Epithelial cell of alveolus of lung (primary cell): ENCODE results near the gene KRT25. TPM values are rescaled to one million over a fixed set of nuclear protein-coding genes. Genes with fewer than 3 reads are reported as not detected.

Source experiments
- total RNA-seq: library from RNA; depleted of rRNA; stranded (reverse); fragments of >200 nt; gene quantifications from 2 replicates; pipeline ENCODE4 v1.2.1, GENCODE V29; 2015

Gene KRT25, protein sequence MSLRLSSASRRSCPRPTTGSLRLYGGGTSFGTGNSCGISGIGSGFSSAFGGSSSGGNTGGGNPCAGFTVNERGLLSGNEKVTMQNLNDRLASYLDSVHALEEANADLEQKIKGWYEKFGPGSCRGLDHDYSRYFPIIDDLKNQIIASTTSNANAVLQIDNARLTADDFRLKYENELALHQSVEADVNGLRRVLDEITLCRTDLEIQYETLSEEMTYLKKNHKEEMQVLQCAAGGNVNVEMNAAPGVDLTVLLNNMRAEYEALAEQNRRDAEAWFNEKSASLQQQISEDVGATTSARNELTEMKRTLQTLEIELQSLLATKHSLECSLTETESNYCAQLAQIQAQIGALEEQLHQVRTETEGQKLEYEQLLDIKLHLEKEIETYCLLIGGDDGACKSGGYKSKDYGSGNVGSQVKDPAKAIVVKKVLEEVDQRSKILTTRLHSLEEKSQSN
- not detected in 2 replicates for total RNA-seq

DNA sequence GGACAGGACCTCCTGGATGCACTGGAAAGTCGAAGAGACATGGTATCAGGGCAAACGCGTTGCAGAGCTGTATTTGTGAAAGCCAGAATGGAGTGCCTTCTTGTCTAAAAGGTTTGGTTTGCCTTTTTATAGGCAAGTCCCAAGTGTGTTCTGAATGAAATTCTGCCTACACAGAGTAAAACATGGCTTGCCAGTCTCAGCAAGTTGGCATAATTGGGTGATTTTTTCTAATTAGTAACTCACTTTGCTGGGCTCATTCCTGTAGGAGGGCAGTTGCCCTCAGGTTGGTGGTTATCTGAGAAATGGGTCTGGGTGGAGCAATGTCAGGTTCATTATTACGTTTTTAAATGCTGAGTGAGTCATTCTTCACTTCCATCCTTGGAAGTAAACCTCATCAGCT lies at the start of gene KRT25:
Gene KRT25 (minus strand): TSS at position 101 of the 400 bp plus-strand sequence. CDS start 60 bp downstream, at position 41.

DNA sequence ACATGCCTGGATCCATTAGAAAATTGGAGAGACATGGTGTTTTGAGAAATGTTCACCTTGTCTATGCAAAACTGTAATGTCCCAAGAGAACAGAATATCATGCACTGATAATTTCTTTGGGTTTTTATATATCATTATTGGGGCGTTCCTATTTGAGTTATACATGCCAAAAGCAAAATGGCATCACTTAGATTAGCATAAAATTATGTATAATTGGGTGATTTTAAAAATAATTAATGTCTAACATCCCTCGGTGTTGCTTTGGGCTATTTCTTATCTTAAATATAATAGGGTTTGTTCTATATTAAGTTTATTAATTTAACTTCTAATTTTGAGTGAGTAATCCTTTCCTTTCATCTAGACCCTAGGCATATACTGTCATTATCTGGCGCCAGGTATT lies 44.7 kb upstream of the KRT25 start, which contains the start of gene KRT28:
Gene KRT28 (minus strand): TSS at position 101 of the 400 bp plus-strand sequence. CDS start 66 bp downstream, at position 35.

DNA sequence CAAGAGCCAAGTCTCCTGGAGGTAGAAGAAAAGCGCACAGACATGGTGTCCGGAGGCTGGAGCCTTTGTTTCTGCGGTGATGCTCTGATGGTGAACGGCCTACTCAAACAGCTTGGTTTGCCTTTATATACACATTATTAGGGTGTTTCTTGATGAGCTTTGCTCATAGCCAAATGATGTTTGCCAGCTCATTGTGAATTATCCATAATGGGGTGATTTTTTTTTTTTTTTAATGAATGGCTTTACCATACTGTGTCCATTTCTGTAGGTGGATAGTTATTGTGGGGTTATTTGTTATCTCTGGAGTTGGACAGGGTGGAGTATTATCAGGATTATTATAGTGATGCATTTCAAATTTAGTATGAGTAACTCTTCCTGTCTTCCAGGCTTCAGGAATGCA lies 27.3 kb upstream of the KRT25 start, which contains the start of gene KRT27:
Gene KRT27 (minus strand): TSS at position 101 of the 400 bp plus-strand sequence. CDS start 57 bp downstream, at position 44.

DNA sequence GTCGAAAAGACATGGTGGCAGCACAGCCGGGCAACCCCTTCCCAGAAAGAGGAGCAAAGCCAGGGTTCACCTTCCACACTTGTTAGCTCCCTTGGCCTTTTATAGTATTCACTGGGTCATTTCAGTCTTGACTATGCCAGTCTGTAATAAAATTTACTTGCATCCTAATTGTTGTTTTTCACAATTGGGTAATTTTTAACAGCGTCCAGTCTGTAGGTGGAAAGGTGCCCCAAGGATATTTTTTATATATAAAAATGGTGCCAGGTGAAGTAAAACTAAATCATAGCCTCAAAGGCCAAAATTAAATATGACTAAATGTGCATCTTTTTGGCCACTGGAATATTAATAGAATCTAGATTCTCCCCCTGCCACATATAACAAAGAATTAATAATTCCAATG lies 17.0 kb upstream of the KRT25 start, which contains the start of gene KRT26:
Gene KRT26 (minus strand): TSS at position 101 of the 400 bp plus-strand sequence. CDS start 88 bp downstream, at position 13.

DNA sequence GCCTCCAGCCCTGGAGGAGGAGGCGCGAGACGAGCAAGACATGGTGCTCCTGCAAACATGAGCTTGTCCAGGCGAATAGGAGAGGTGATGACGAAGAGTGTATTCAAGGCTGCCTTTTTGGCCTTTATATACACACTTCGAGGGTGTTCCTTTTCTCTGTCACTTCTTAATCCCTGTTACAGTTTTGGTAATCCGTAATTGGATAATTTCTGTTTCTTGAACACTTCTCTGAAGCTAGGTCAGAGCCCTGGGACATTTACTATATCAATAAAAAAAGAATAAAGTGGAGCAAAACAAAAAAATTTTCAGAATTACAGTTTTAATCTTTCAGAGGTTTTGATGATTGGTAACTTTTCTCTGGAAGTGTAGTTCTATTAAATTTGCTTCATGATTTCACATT lies 51.5 kb downstream of the KRT25 start, which contains the start of gene KRT24:
Gene KRT24 (minus strand): TSS at position 101 of the 400 bp plus-strand sequence. CDS start 59 bp downstream, at position 42.

Other genes with a start within 250 kb of the KRT25 start
- 0.72 TPM in 1 of 2 replicates, not detected in the other for gene CCR7, start 189.9 kb downstream of the KRT25 start, total RNA-seq
- gene SMARCE1, start 107.5 kb downstream of the KRT25 start, total RNA-seq, result 64.8 and 120 TPM in 2 replicates
- under 0.01 TPM in 1 of 2 replicates, not detected in the other for gene KRT222, start 90.2 kb downstream of the KRT25 start, total RNA-seq
- not detected in 2 replicates for gene KRT24, start 51.6 kb downstream of the KRT25 start, total RNA-seq
- gene KRT26, start 16.9 kb upstream of the KRT25 start, total RNA-seq, result not detected in 2 replicates
- not detected in 2 replicates for gene KRT27, start 27.2 kb upstream of the KRT25 start, total RNA-seq
- gene KRT28, start 44.6 kb upstream of the KRT25 start, total RNA-seq, result not detected in 2 replicates
- gene KRT10, start 67.3 kb upstream of the KRT25 start, total RNA-seq, result 24.4 and 33.1 TPM in 2 replicates
- gene KRT12, start 111.9 kb upstream of the KRT25 start, total RNA-seq, result not detected in 2 replicates
- not detected in 2 replicates for gene KRT20, start 129.9 kb upstream of the KRT25 start, total RNA-seq
- gene KRT23, start 182.3 kb upstream of the KRT25 start, total RNA-seq, result under 0.01 TPM in 1 of 2 replicates, not detected in the other
- gene KRT39, start 211.6 kb upstream of the KRT25 start, total RNA-seq, result 0.52 TPM in 1 of 2 replicates, not detected in the other
- not detected in 2 replicates for gene KRT40, start 229.0 kb upstream of the KRT25 start, total RNA-seq
- gene KRTAP3-3, start 238.8 kb upstream of the KRT25 start, total RNA-seq, result not detected in 2 replicates
- not detected in 2 replicates for gene KRTAP3-2, start 244.6 kb upstream of the KRT25 start, total RNA-seq